Non-pigmented ciliary epithelial cell (primary cell): ENCODE results near the gene FAF1.

Source experiments
- DNase-seq: peaks from one replicate; pipeline ENCODE4 v3.0.0-alpha.2; 2010; ENCODE audit warnings: low read depth

The FAF1 gene

DNA sequence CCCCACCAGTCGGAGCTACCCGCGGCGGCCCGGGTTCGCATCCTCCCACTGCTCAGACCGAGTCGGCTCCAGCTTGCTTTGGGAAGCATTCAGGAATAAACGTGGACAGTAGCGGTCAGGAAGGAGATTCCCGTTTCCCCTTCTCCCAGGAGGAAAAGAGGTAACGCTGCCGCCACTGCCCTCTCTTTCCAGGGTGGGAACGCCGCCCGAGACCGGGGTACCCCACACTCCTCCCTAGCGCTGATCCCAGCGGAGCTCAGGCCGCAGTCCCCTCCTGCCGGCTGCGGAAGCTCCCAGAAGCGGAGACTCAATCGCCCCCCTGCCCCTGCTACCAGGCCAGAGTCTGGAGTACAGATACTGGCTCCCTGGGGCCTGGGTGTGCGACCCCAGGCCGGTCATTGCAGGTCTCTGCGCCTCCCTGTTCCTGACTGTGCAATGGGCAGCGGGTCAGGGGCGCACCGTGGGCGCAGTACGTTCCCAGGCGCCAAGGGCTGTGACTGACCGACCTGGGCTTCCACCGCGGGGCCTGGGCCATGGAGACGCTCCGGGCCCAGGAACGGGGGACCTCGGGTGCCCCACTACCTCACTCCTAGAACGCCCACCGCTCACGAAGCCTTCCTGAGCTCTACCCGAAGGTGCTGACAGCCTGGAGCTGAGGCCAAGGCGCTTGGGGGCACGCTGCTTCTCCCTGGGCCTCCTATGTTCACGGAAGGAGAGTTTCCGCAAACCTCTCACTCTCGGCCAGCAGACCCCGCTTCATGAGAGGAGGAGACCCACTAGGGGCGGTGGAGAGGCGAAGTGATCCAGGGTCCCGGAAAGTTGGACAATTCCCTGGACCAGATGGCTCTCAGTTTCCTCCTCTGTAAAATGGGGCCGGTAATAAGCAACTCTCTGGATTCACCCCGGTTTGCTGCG is 544.6 kb downstream of the FAF1 start:
- DNase-seq, result no peak

DNA sequence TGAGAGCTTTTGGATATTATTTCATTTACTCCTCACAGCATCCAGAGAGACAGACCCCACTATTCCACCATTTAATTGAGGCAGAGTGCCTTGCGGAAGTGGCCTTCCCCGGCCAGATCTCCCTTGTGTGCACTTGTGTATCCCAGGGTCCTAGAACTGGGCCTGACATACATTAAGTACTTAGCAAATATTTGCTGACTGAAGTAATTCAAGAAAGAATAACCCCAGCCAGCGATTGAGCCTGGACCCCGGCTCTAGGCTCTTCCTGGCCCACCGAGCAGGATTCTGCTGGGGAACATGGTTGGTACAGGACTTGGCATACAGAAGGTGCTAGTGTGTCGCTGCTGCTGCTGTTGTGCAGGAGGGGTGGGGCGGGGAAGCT is 545.2 kb downstream of the FAF1 start:
- DNase-seq, result no peak

DNA sequence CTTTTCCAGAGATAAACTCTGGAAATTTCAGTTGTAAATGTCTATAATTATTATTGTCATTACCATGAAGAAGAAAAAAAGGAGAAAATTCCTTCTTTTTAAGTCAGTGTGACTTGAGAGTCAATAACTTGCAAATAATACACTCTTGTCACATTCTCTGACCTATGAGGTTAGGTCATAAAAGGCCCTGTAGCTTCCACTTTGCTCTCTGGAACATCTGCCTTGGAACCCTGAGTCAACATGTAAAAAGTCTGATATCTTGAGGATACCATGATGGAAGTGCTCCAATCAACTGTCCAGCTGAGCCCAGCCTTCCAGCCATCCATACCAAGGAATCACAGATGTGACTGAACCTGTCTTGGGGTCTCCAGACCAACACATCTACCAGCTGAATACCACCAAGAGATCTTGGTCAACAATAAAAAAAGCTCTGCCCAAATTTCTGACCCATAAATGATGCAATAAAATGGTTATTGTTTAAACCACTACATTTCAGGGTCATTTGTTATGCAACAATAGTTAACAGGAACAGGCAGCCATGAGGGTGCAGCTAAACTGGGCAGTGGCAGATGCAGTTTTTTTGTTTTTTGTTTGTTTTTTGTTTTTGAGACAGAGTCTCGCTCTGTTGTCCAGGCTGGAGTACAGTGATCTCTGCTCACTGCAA is 547.1 kb downstream of the FAF1 start:
- DNase-seq, result no peak

DNA sequence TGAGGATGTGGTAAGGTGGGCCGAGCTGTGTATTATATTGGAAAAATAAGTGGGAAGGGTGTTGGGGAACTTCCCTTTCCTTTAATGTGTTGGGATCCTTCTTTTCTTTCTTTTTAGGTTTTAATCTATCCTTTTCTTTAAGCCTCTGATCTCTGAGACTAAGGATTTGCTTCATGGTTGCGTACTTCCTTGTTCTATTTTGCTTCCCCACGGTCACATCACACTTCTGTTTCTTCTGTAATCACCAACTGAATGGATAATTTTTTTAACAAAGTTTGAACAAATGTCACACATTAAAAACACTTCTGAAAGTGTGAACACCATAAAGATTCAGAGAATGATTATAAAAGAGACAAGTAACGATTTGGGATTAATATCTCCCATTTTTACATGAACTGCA is 554.3 kb downstream of the FAF1 start:
- no peak for DNase-seq

DNA sequence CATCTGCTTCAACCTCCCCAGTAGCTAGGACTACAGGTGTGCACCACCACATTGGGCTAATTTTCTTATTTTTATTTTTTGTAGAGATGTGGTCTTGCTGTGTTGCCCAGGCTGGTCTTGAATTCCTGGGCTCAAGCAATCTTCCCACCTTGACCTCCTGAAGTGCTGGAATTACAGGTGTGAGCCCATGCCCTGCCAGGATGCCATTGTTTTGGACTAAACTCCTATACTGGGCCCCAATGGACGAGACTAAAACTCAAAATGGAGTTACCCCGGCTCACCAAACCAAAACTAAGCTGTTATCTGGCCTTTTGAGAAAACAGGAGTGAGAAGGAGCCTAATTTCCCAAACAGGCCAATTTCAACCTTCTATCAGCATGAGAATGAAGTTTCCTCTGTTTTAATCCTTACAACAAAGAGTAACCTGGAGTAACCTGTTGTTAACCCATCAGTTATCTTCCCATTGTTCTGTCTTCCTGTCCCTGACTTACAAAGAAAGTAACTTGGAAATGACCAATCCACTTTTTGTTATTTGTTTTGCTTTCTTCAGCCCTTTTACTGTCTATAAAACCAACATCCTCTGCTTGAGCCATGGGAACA is 566.4 kb downstream of the FAF1 start:
- no peak for DNase-seq
